Sigmoid colon (tissue), 4 donors: Measurements from ENCODE around the gene B3GAT2.

ENCODE experiments used
- CTCF ChIP-seq, 4 experiments: fragments of 450-650 bp in 3 of 4; fragments of 200-600 bp in 1 of 4; IDR thresholded peaks; one replicate each; pipeline ENCODE4 v1.5.1; 2016 to 2019; ENCODE audit warnings: antibody characterized with exemption in 4 of 4, mild to moderate bottlenecking in 3 of 4, moderate library complexity in 2 of 4
- POLR2AphosphoS5 ChIP-seq, 4 donors: sonication (generic); formaldehyde crosslinking; IDR thresholded peaks; one replicate each; pipeline ENCODE4 v1.6.1; 2017; ENCODE audit warnings: antibody characterized with exemption in 4 of 4

GRCh38 chr6:70852667-70853246, 104.1 kb downstream of the B3GAT2 start:
- TF ChIP-seq CTCF (IDR thresholded peaks at IDR 0.05) (no peak), POLR2AphosphoS5 (IDR thresholded peaks at IDR 0.05) (no peak)
